ENCODE data around the gene WEE1.
"Not testable (repeated sequence)": the region's sequence is repeated elsewhere in the genome, so short reads cannot be mapped to it uniquely, and the experiment has no call there.

The WEE1 gene

DNA sequence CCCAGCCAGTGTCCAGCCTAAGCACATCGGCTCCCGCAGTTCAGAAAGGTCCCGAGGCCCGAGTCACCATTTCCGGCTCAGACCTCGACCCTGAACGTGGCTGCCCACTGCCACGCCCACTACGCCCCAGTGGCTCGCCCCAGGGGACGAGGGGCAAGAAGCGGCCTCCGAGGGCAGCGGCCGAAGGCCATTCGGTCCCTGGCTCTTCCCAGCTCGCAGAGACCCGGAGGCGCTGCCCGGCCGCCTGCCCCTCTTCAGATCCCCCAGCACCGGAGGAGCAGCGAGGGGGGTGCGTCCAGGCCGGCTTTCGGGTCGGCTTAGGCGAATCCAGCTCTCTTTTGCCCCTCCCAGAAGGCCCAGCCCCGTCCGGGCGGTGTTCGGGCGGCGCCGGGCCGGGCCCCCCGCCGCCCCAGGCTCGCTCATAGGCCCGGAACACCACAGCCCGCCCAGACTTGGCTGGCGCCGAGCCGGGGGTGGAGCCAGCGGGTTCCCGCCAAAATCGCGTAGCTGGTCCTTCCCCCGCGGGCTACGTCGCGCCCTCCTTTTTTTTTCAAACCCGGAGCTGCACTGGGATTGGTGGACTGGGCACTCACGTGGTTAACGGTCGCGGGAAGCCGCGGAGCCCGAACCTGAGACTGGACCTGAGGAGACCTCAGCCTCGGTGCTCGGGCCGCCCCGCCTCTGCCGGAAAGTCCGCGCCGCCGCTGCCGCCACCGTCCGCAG lies at the start of gene WEE1:
Gene WEE1, plus strand, starts transcription at position 619 of the 723 bp plus-strand sequence. CDS start 264 bp downstream, outside the sequence.
- peak; percentile 97 for DNase-seq

- no peak for DNase-seq
These were observed 49.5 kb upstream of the WEE1 start for GRCh38 chr11:9524001-9524400.

DNA sequence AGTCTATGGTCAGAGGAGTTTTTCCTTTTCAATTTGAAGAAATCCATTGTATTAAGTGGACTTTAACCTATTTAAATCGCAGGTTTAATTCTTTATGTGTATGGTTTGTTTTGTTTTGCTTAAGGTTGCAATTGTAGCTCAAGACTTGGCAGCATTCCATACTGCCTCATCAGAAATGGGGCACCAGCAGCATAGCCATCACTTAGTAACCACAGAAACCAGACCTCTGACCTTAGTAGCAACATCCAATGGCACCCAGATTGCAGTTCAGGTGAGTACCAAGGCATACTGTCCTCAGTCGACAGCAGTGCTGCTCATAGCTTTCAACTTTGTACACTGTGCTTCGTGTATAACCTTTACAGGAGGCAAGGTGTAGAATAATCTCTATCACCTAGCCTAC lies 48.4 kb upstream of the WEE1 start:
- DNase-seq: no peak

- no peak for DNase-seq
These were observed 45.9 kb upstream of the WEE1 start for GRCh38 chr11:9527481-9528135.

GRCh38 chr11:9528136-9528501 lies 45.4 kb upstream of the WEE1 start:
- no peak for DNase-seq

DNA sequence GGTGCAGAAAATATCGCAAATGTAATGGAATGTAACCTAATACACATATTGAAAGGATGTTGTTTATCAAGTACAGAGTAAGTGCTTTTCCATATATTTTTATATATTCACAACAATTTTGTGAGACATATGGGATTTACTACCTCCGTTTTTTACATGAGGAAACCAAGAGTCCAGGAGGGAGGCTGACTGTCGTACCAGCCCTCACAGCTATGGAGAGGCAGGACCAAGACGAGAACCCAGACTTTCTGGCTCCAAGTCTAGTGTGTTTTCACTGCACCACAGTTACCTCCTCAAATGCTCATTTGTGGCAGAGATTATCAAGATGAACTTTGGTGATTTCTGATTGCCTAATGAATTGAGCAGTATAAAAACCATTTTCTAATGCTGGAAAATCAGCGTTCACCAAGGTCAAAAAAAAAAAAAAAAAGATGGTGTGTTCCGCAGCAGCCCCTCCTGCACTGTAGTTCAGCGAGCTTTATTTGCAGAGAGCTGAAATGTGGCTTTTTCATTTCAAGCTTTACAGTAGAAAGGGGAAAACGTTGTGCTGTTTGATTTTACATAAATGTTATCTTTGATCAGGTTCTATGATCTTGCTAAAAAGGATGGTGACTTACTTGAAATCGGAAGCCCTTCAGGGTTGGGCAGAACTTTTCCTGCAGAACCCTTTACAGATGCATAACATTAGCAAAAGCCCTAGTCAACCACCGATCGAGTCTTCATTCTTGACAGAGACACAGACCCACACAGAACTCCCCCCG lies 44.7 kb upstream of the WEE1 start:
- DNase-seq: no peak

DNA sequence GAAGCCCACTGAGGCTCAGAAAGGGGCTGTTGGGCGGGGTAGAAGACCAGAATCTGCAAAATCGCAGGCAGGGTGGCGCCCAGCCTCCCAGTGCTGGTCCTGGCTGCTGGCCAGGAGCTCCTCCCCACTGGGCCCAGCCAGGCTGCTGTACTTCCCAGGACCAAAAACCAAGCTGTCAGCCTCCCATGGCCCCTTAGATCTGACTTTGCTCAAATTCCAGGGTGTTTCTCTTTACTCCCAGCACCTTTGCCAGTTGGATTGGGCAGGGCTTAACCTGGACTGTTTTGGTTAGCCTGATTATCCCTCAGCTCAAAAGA lies 44.2 kb upstream of the WEE1 start:
- DNase-seq: no peak

DNA sequence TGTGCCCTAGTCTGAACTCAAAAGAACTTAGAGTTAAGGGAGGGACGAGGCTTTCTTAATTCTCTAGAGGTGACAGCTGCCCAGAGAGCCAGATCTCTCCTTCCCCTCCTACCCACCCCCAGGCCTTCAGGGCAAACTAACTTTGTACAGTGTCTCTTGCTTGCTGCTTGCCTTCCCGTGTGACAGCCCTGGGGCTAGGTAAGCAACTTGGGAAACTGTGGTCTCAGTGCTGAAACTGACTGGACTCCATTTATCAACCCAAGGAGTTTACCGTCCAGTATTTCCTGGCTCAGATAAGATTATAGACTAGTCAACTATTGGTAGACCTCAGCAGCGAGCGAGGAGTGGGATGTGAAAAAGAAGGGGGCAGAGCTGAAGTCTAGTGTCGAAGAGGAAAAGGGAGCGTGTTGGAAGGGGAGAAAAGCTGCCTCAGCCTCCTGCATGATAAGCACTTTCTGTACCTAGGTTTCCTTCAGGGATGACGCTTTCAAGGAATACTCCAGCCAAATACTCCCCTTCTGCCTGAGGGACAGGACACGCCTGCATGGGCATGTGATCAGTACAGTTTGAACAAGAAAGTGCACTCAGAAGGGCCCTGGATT lies 43.3 kb upstream of the WEE1 start:
- no peak for DNase-seq

DNA sequence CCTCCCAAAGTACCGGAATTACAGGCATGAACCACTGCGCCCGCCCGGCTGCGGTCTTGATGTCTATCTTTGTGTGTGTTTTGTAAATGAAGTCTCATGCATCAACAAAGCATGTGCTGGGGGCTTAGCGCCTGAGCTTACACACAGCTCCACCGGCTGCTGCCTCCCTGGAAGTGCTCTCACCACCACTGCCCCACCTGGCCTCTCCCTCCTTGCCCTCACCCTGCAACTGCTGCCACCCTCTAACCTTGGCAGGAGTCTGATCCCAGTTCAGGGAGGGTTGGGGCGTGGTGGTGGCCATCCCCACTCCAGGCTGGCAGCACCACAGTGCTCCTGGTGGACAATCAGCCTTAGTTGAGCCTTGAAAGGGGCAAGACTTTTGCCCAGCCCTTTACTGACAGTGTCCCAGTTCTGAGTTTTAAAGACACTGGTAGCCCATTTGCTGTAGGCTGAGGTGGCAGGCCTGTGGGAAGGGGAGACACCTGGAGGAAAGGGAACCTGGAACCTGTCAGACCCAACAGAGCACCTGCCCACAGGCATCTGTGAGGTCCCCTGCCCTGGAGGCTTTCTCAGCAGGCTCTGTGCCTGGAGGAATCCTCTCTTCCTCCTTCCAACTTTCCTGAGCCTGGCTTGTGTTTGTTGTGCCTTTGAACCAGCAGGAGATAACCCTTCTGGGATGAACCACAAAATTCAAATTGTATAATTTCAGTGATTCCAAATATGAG lies 42.4 kb upstream of the WEE1 start:
- no peak for DNase-seq

GRCh38 chr11:9533058-9533457 lies 40.4 kb upstream of the WEE1 start:
- DNase-seq: no peak

- no peak for DNase-seq
These were observed 39.6 kb upstream of the WEE1 start for GRCh38 chr11:9533736-9534473.

DNA sequence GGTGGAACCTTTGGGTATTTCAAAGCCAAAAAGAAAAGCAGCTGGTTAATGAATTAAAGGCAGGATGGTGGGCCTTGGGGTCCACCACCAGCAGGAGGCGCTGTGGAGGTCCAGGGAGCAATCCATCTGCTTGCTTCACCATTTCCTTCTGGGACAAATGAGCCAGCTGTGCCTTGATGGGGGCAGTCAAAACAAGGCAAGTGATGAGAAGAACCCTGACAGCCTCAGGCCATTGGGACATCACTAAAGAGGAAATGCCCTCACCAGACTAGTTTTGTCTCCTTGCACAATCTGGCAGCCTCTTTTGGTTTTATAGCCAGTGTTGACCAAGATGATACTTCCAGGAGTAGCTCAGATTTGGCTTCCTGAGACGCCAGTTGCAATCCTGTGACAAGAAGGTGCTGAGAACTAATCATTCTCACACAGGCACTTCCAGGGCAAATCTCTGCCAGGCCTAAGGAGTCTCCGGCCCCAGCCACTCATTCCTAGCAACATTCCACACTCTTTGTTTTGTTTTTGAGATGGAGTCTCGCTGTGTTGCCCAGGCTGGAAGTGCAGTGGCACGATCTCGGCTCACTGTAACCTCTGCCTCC lies 38.2 kb upstream of the WEE1 start:
- DNase-seq: peak; percentile 94

DNA sequence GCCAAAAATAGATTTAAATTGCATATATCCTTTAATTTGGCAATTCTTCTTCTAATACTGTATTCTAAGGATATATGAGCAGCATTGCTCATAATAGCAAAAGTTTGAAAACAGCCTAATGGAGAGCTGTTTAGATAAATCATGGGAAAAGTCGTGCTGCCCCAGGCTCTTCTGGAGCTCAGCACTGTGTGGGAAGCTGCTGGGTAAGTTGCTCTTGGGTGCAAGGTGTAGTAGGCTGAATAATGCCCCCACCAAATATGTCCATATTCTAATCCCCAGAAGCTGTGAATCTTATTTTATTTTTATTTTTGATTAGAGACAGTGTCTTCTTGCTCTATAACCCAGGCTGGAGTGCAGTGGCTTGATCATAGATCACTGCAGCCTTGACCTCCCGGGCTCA lies 34.9 kb upstream of the WEE1 start:
- DNase-seq: no peak

DNA sequence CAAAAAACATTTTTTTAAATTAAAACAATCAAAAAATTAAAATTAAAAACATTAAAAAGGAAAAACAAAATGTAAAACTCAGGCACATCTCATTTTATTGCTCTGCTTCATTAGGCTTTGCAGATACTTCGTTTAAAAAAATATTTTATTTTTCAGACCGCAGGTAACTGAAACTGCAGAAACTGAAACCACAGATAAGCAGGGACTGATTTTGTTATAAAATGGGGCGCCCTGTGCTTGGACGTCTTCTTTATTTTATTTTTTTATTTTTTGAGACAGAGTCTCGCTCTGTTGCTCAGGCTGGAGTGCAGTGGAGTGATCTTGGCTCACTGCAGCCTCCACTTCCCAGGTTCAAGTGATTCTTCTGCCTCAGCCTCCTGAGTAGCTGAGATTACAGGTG lies 24.3 kb upstream of the WEE1 start:
- not testable (repeated sequence) for DNase-seq

DNA sequence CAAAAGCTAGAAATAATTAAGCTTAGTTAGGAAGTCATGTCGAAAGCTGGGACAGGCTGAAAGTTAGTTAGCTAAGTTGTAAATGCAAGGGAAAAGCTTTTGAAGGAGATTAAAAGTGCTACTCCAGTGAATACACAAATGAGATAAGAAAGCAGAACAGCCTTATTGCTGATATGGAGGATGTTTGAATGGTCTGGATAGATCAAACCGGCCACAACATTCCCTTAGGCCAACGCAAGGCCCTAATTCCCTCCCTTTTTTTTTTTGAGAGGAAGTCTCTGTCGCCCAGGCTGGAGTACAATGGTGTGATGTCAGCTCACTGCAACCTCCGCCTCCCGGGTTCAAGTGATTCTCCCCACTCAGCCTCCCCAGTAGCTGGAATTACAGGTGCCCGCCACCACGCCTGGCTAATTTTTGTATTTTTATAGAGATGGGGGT lies 23.3 kb upstream of the WEE1 start:
- no peak for DNase-seq

GRCh38 chr11:9561279-9561982 lies 12.0 kb upstream of the WEE1 start:
- no peak for DNase-seq

DNA sequence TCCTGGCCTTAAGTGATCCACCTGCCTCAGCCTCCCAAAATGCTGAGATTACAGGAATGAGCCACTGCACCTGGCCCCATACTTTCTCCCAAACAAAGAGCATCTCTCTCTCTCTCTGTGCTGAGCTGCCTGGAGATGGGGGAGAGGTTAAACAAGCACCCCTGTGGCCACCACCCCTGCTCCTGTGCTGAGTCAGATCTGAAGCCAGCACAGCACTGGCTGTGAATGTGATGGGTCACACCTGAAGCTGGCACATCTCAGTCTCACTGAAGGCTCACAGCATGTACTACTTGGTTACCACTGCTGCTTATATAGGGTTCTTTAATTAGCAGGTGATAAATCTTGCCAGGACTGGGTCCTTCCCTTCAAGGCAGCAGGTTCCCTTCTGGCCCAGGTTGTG lies 10.8 kb upstream of the WEE1 start:
- DNase-seq: no peak

- DNase-seq: no peak
These were observed 10.2 kb upstream of the WEE1 start for GRCh38 chr11:9563196-9563730.

- DNase-seq: peak; percentile 93
These were observed 7.5 kb upstream of the WEE1 start for GRCh38 chr11:9565822-9566560.

DNA sequence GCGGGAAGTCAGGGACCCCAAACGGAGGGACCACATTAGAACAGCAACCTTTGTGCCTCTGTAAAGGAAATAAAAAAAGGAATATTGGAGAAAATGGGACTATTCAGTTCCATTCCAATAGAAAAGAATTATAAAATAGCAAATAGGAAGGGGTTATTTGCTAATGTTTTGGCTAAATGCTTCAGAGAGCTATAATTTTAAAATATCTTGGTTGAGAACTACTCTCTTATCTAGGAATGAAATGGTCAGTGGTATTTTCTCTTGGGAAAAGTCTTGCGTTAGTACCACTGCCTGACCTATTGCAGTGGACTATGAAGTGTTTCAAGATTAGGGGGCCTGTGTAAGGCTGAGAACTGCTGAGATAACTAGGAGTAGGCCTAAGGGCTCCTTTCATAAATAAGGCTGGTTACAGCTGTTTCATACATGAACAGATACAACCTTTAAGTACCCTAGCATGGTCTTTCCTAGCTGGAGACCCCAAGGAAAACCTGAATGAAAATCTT lies 6.9 kb upstream of the WEE1 start:
- no peak for DNase-seq
